ENCODE results near the gene CNOT1. TPM values are rescaled to one million over a fixed set of nuclear protein-coding genes. Genes with fewer than 3 reads are reported as not detected.
"Not testable (repeated sequence)": the region's sequence is repeated elsewhere in the genome, so short reads cannot be mapped to it uniquely, and the experiment has no call there.

Gene CNOT1
- total and polyA plus RNA-seq, 3 donors from 2014 or later, result 267 to 449 (median 272) TPM

GRCh38 chr16:58670177-58670576 is 40.6 kb upstream of the CNOT1 start:
- TF ChIP-seq CTCF (IDR thresholded peaks at IDR 0.05) (no peak), POLR2A (IDR thresholded peaks at IDR 0.05) (no peak)
- Histone ChIP-seq H3K4me3 (no peak overlapping the region), H3K4me1 (no peaks in the 10 kb centered on the region), H3K27me3 (no peaks in the 10 kb centered on the region), H3K36me3 (ENCODE audit: low read depth, missing control alignments) (no peaks in the 10 kb centered on the region), H3K27ac (no peak overlapping the region), H3K9me3 (no peaks in the 10 kb centered on the region)
- no peak for DNase-seq
- intact Hi-C loops (cut with DNase I; ENCODE audit: low total_unique reads), result no loop called here

DNA sequence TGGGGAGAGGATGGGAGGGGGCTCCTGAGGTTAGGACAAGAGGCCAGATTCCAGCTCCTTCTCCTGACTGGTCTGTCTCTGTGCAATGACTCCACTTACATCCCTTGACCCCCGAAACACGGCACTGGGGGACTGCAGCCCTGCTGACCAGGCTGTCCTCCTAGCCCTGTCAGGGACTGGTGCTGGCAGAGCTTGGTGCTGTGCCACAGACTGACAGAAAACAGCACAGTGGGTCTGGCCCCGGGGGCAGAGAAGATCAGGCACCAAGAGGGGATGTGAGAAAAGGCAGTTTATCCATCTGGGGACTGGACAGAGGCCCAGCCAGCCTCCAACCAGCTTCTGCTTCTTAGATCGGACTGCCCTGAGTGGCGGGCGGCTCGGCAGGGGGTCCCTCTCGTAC is 35.6 kb upstream of the CNOT1 start:
- H3K27ac ChIP-seq, result no peak overlapping the region
- H3K36me3 ChIP-seq (ENCODE audit: low read depth, missing control alignments), result no peaks in the 10 kb centered on the region
- H3K4me3 ChIP-seq, result no peak overlapping the region
- WGBS, 2 donors, result 88 to 93% methylated on average over 7 to 8 of the region's 8 CpGs
- intact Hi-C loops (cut with DNase I; ENCODE audit: low total_unique reads), result no loop called here
- H3K4me1 ChIP-seq, result no peaks in the 10 kb centered on the region
- no peaks in the 10 kb centered on the region for H3K9me3 ChIP-seq
- H3K27me3 ChIP-seq, result no peaks in the 10 kb centered on the region
- DNase-seq, result no peak
- TF ChIP-seq CTCF (IDR thresholded peaks at IDR 0.05) (no peak), POLR2A (IDR thresholded peaks at IDR 0.05) (no peak)

DNA sequence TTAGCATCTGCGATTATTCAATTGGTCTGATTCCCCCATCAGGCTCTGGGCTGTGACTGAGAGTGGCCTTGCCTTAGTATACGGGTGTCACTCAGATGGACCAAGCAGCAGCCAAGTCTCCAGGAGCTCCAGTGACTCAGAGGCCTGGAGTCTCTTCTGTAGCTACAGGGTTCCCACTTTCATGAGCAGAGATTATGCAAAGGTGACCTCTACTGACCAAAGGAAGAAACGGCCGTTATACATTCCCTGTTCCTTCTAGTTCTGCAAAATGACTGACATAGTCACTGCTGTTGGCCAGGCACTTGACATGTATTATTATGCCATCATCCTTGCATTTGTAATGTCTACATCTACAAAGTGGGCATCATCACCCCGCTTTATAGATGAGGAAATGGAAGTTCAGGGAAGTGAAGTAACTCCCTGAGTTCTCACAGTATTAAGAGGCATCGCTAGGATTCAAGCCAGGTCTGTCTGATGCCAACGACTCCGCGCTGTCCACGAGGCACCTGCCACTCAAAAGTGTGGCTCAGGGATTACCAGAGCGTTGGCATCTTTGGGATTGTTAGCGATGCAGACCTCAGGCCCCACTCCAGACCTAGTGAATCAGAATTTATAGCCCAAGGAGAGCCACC is 31.7 kb upstream of the CNOT1 start:
- intact Hi-C loops (cut with DNase I; ENCODE audit: low total_unique reads), result no loop called here
- H3K4me3 ChIP-seq, result no peak overlapping the region
- H3K36me3 ChIP-seq (ENCODE audit: low read depth, missing control alignments), result no peaks in the 10 kb centered on the region
- no peaks in the 10 kb centered on the region for H3K9me3 ChIP-seq
- DNase-seq, result peak; percentile 69
- no peaks in the 10 kb centered on the region for H3K27me3 ChIP-seq
- no peaks in the 10 kb centered on the region for H3K4me1 ChIP-seq
- no peak overlapping the region for H3K27ac ChIP-seq
- 52 to 53% methylated on average over 12 of the region's 12 CpGs for WGBS, 2 donors
- TF ChIP-seq CTCF (IDR thresholded peaks at IDR 0.05), result peak; percentile 27 to 40 (median 32)
- no peak for TF ChIP-seq POLR2A (IDR thresholded peaks at IDR 0.05)

- H3K27ac ChIP-seq; DNase-seq; H3K27me3 ChIP-seq; intact Hi-C loops (cut with DNase I; ENCODE audit: low total_unique reads); H3K4me3 ChIP-seq; H3K36me3 ChIP-seq (ENCODE audit: low read depth, missing control alignments); H3K9me3 ChIP-seq; H3K4me1 ChIP-seq: not testable (repeated sequence)
- 80 to 90% methylated on average over 11 of the region's 11 CpGs for WGBS, 2 donors
Observed at GRCh38 chr16:58659911-58660310, 30.3 kb upstream of the CNOT1 start.

DNA sequence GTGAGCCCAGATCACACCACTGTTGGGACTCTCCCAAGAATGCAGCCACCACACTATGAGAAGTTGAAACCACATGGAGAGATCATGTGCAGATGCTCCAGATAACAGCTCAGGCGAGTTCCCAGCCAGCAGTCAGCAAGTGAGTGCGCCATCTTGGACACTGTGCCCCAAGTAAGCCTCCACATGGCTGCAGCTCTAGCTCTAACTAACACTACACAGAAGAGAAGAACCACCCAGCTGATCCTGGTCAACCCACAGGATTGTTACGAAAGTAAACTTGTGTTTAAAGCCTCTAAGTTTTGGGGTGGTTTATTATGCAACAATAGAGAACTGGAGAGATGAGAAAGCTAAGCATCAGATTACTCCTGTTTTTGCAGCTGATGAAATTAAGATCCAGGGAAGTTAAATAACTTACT is 29.2 kb upstream of the CNOT1 start:
- DNase-seq, result no peak
- TF ChIP-seq CTCF (IDR thresholded peaks at IDR 0.05) (no peak), POLR2A (IDR thresholded peaks at IDR 0.05) (no peak)
- Histone ChIP-seq H3K27me3 (no peaks in the 10 kb centered on the region), H3K9me3 (no peaks in the 10 kb centered on the region), H3K27ac (no peak overlapping the region), H3K36me3 (ENCODE audit: low read depth, missing control alignments) (no peaks in the 10 kb centered on the region), H3K4me1 (no peaks in the 10 kb centered on the region), H3K4me3 (no peak overlapping the region)
- intact Hi-C loops (cut with DNase I; ENCODE audit: low total_unique reads), result no loop called here
- 87% methylated on average over 3 of the region's 3 CpGs for WGBS, 2 donors

All from testis (tissue), 3 donors.